HepG2 (cell line): ENCODE data around the gene SNX11. TPM values are rescaled to one million over a fixed set of nuclear protein-coding genes. Genes with fewer than 3 reads are reported as not detected.

Source experiments
- ATAC-seq: fragments of 200-7000 bp; cut with Tn5 transposase; 3 replicates; pipeline ENCODE4 v1.9.1; 2020; ENCODE audit warnings: mild to moderate bottlenecking, moderate library complexity
- BruUV-seq: library from RNA; stranded (reverse); fragments of 400-500 nt; replicated peaks from 2 replicates; lab custom pipeline; 2021; lab: Mats Ljungman, UMichigan
- CTCF ChIA-PET: fragments of 300-600 bp; formaldehyde crosslinking; extraction: SDS; loops from one replicate; lab custom pipeline; 2021; ENCODE audit warnings: low total read pairs, inconsistent platforms, low intra/inter-chr PET ratio; lab: Yijun Ruan, JAX
- POLR2A ChIA-PET: fragments of 350-600 bp; sonication (Branson Sonifier 250); formaldehyde crosslinking; loops from one replicate; lab custom pipeline; 2020; ENCODE audit warnings: antibody characterized with exemption, inconsistent platforms; lab: Yijun Ruan, JAX
- DNase-seq: peaks from one replicate; pipeline ENCODE4 v3.0.0-alpha.2; 2015; ENCODE audit warnings: low spot score
- FAIRE-seq: peaks from 3 replicates; lab custom pipeline; 2011; peaks lifted over from hg19 to GRCh38; lab: Jason Lieb, UNC
- H2AFZ ChIP-seq: one replicate; pipeline ENCODE4 v1.6.1; 2011; ENCODE audit warnings: low read length, inconsistent platforms
- H3K27ac ChIP-seq: fragments of 300-600 bp; 3 replicates; pipeline ENCODE4 v1.8.0; 2011; ENCODE audit warnings: mixed run types, mild to moderate bottlenecking, mixed read lengths, low read length, inconsistent platforms; ENCODE audit not compliant: insufficient read depth; ENCODE audit errors: extremely low read length
- H3K27me3 ChIP-seq, 2 experiments: fragments of 200-600 bp in 1 of 2; 2 replicates in 1 of 2; 3 replicates in 1 of 2; pipeline versions ENCODE4 v1.6.0 to v1.8.0; 2011; ENCODE audit warnings: low read length in 2 of 2, mild to moderate bottlenecking in 2 of 2, moderate library complexity in 2 of 2, inconsistent platforms in 1 of 2; ENCODE audit not compliant: insufficient read depth in 2 of 2, control insufficient read depth in 1 of 2
- H3K36me3 ChIP-seq, 2 experiments: fragments of 200-600 bp in 1 of 2; replicated peaks in 1 of 2; 2 replicates in 1 of 2; 3 replicates in 1 of 2; pipeline versions ENCODE4 v1.5.1 to v1.8.0; 2011; ENCODE audit warnings: low read length in 2 of 2, inconsistent platforms in 1 of 2; ENCODE audit not compliant: insufficient read depth in 2 of 2, control insufficient read depth in 1 of 2
- H3K4me1 ChIP-seq: 2 replicates; pipeline ENCODE4 v1.5.1; 2012; ENCODE audit warnings: low read length, inconsistent platforms; ENCODE audit not compliant: insufficient read depth
- H3K4me2 ChIP-seq: 2 replicates; pipeline ENCODE4 v1.6.0; 2011; ENCODE audit warnings: low read depth, low read length, inconsistent platforms
- H3K4me3 ChIP-seq, 3 experiments: fragments of 200-600 bp in 1 of 3; sonication (generic), shearing (Covaris generic) in 1 of 3; replicated peaks in 1 of 3; 2 replicates each; pipeline ENCODE4 v1.5.1; 2011 to 2016; ENCODE audit warnings: low read length in 3 of 3, inconsistent platforms in 2 of 3, low read depth in 2 of 3, mild to moderate bottlenecking in 2 of 3, control low read depth in 1 of 3, mixed read lengths in 1 of 3; ENCODE audit not compliant: insufficient read depth in 1 of 3
- H3K79me2 ChIP-seq: one replicate; pipeline ENCODE4 v1.6.1; 2011; ENCODE audit warnings: low read length, inconsistent platforms; ENCODE audit not compliant: insufficient read depth
- H3K9ac ChIP-seq: 2 replicates; pipeline ENCODE4 v1.6.0; 2011; ENCODE audit warnings: mild to moderate bottlenecking, low read depth, low read length, inconsistent platforms; ENCODE audit not compliant: insufficient read depth
- H3K9me3 ChIP-seq: 2 replicates; pipeline ENCODE4 v1.5.1; 2012; ENCODE audit warnings: mild to moderate bottlenecking, low read length
- H4K20me1 ChIP-seq: 2 replicates; pipeline ENCODE4 v1.6.0; 2011; ENCODE audit warnings: inconsistent platforms, mild to moderate bottlenecking, low read length, moderate library complexity; ENCODE audit not compliant: insufficient read depth
- BRD4 ChIP-seq: sonication (generic); formaldehyde crosslinking; IDR thresholded peaks from 2 replicates; pipeline ENCODE4 v1.4.0; 2020; ENCODE audit warnings: missing genetic modification reagents
- E2F5 ChIP-seq: sonication (generic); formaldehyde crosslinking; conservative IDR thresholded peaks from 2 replicates; pipeline ENCODE4 v1.4.0; 2020; ENCODE audit warnings: missing genetic modification reagents
- FUBP1 ChIP-seq: sonication (generic); formaldehyde crosslinking; IDR thresholded peaks from 2 replicates; pipeline ENCODE4 v1.5.1; 2020; ENCODE audit warnings: missing genetic modification reagents, mild to moderate bottlenecking, borderline replicate concordance
- MAFK ChIP-seq, 2 experiments: IDR thresholded peaks in 1 of 2; conservative IDR thresholded peaks in 1 of 2; 2 replicates each; pipeline ENCODE4 v1.6.1; 2011; ENCODE audit warnings: improper control_type of control experiment in 2 of 2, low read length in 2 of 2
- RARG ChIP-seq: sonication (generic); formaldehyde crosslinking; IDR thresholded peaks from 2 replicates; pipeline ENCODE4 v1.4.0; 2020; ENCODE audit warnings: low read depth, mild to moderate bottlenecking, missing genetic modification reagents
- THAP7 ChIP-seq: sonication (generic); formaldehyde crosslinking; IDR thresholded peaks from 2 replicates; pipeline ENCODE4 v1.8.1; 2023; ENCODE audit warnings: mild to moderate bottlenecking, missing genetic modification reagents
- ZFP90 ChIP-seq: sonication (generic); formaldehyde crosslinking; IDR thresholded peaks from 2 replicates; pipeline ENCODE4 v1.8.0; 2022; ENCODE audit warnings: missing genetic modification reagents, mild to moderate bottlenecking, inconsistent platforms, borderline replicate concordance
- ZMYM3 ChIP-seq: sonication (generic); formaldehyde crosslinking; IDR thresholded peaks from 2 replicates; pipeline ENCODE4 v1.5.1; 2020; ENCODE audit warnings: mild to moderate bottlenecking, missing genetic modification reagents
- ZNF274 ChIP-seq: sonication (generic); formaldehyde crosslinking; IDR thresholded peaks from 2 replicates; pipeline ENCODE4 v1.5.1; 2020; ENCODE audit warnings: mild to moderate bottlenecking, missing genetic modification reagents
- ZNF430 ChIP-seq: sonication (generic); formaldehyde crosslinking; IDR thresholded peaks from 2 replicates; pipeline ENCODE4 v1.9.0; 2021; ENCODE audit warnings: mild to moderate bottlenecking, missing genetic modification reagents
- ZNF441 ChIP-seq: sonication (generic); formaldehyde crosslinking; IDR thresholded peaks from 2 replicates; pipeline ENCODE4 v1.7.0; 2021; ENCODE audit warnings: missing genetic modification reagents, borderline replicate concordance
- ZNF460 ChIP-seq: sonication (generic); formaldehyde crosslinking; IDR thresholded peaks from 2 replicates; pipeline ENCODE4 v1.5.1; 2020; ENCODE audit warnings: missing genetic modification reagents, mild to moderate bottlenecking, borderline replicate concordance
- ZNF580 ChIP-seq: IDR thresholded peaks from 2 replicates; pipeline ENCODE4 v1.6.1; 2016; ENCODE audit warnings: low read depth, borderline replicate concordance
- WGBS: methylation state at CpG from one replicate; pipeline ENCODE4 v1.1.6; 2017; ENCODE audit warnings: low lambda C conversion rate; 5-methylcytosine and 5-hydroxymethylcytosine counted together
- in situ Hi-C: cut with HindIII; loops from 2 replicates; pipeline ENCODE4 v1.10.0; 2017; ENCODE audit warnings: low pct_unique_long_range_greater_than_20kb; ENCODE audit not compliant: extremely low pct_ligation_motif_present
- intact Hi-C: fragments of 100-400 bp; cut with micrococcal nuclease; formaldehyde crosslinking; loops from one replicate; pipeline ENCODE4 v1.10.0; 2022; ENCODE audit not compliant: unreplicated experiment
- polyA plus RNA-seq, 8 experiments: library from polyadenylated mRNA; depleted of rRNA in 3 of 8; stranded (reverse) in 7 of 8; unstranded in 1 of 8; fragments of >200 nt; fragmentation: Illumina TruSeq in 4 of 8; extraction: Trizol in 4 of 8; gene quantifications; 2 replicates each; pipeline versions ENCODE4 v1.2.1 to v1.2.3, GENCODE V29; 2011 to 2016; ENCODE audit warnings: low read depth in 4 of 8, missing spikeins in 1 of 8, mixed read lengths in 1 of 8; ENCODE audit not compliant: insufficient read depth in 1 of 8
- total RNA-seq, 5 experiments: library from RNA; depleted of rRNA; stranded (reverse); fragments of >200 nt; fragmentation: Illumina TruSeq; extraction: Trizol; gene quantifications; 2 replicates each; pipeline ENCODE4 v1.2.3, GENCODE V29; 2016; ENCODE audit warnings: low read depth in 1 of 5

SNX11 gene
- total and polyA plus RNA-seq, 2 of the 13 experiments (the other 11 are each of a cell fraction or from before 2014, with no cell fraction given): 12.9 to 14.0 TPM

- no peak overlapping the region for H2AFZ ChIP-seq
- FAIRE-seq (no peak), ATAC-seq (no peak)
- H4K20me1 ChIP-seq: no peaks in the 10 kb centered on the region
- no peak overlapping the region for H3K4me3 ChIP-seq
- H3K27ac ChIP-seq: no peak overlapping the region
- peak; percentile 76 for TF ChIP-seq ZNF460 (CRISPR knock-in tag)
- TF ChIP-seq E2F5 (CRISPR knock-in tag): no peak
- TF ChIP-seq MAFK (conservative IDR thresholded peaks at IDR 0.05 in 1 of 2, IDR thresholded peaks at IDR 0.05 in 1 of 2; ENCODE audit: low read length in 2 of 2): peak in 1 of 2 experiments; percentile 20; a peak in 1 of 4 replicates
- TF ChIP-seq, all 625 proteins: peak for 2
- Histone ChIP-seq H3K4me1 (peaks cover 26% of the 10 kb centered on the region), H3K36me3 (no peaks in the 10 kb centered on the region), H3K27me3 (no peaks in the 10 kb centered on the region; a peak in 2 of 5 replicates), H3K9ac (no peak overlapping the region), H3K4me2 (no peak overlapping the region), H3K79me2 (peaks cover 24% of the 10 kb centered on the region), H3K9me3 (no peaks in the 10 kb centered on the region)
- in situ Hi-C loops (no loop called here), intact Hi-C loops (no loop called here)
- no peak for DNase-seq
- WGBS: 55% methylated on average over 7 of the region's 7 CpGs
- no TSS peak for BruUV-seq
- ChIA-PET POLR2A (interaction anchor here (0.6 kb wide), 1 partner anchor 869 kb away, joined by 3 read pairs; no protein-coding TSS in a partner anchor), CTCF (no interaction called here)
Measured at GRCh38 chr17:48104440-48104839, 3.1 kb upstream of the SNX11 start.

- ChIA-PET CTCF (no interaction called here), POLR2A (interaction anchor here (1.5 to 2.9 kb wide), 3 partner anchors 12 to 58 kb away, joined by 4 to 28 read pairs (median 6); partner anchors contain the start of gene NFE2L1)
- Histone ChIP-seq H3K4me2 (peak overlapping the region; percentile 92), H3K27ac (peak overlapping the region; percentile 76), H3K4me1 (peaks cover 24% of the 10 kb centered on the region), H3K36me3 (no peaks in the 10 kb centered on the region), H3K79me2 (peaks cover 24% of the 10 kb centered on the region), H2AFZ (peak overlapping the region; percentile 98), H3K9ac (peak overlapping the region; percentile 76), H3K4me3 (peak overlapping the region; percentile 79 to 81 (median 80)), H3K27me3 (no peaks in the 10 kb centered on the region; a peak in 2 of 5 replicates), H4K20me1 (no peaks in the 10 kb centered on the region), H3K9me3 (no peaks in the 10 kb centered on the region)
- FAIRE-seq (no peak), DNase-seq (no peak), ATAC-seq (no peak)
- intact Hi-C loops (no loop called here), in situ Hi-C loops (no loop called here)
- WGBS: 19% methylated on average over 13 of the region's 13 CpGs
- BruUV-seq: no TSS peak
- 0 out of 2 replicates have a peak, but pooled peaks have one; percentile 7 for TF ChIP-seq ZNF580
- 0 out of 2 replicates have a peak, but pooled peaks have one; percentile 1 for TF ChIP-seq BRD4 (CRISPR knock-in tag)
- TF ChIP-seq ZMYM3: peak; percentile 53; the same call in 1 of the 2 replicates
- peak; percentile 77; the same call in 1 of the 2 replicates for TF ChIP-seq THAP7 (CRISPR knock-in tag)
- TF ChIP-seq FUBP1 (CRISPR knock-in tag): 0 out of 2 replicates have a peak, but pooled peaks have one; percentile 69
- TF ChIP-seq RARG (CRISPR knock-in tag): no peak
- TF ChIP-seq ZFP90 (CRISPR knock-in tag): 0 out of 2 replicates have a peak, but pooled peaks have one; percentile 10
- TF ChIP-seq ZNF430: 0 out of 2 replicates have a peak, but pooled peaks have one; percentile 11
- 0 out of 2 replicates have a peak, but pooled peaks have one; percentile 18 for TF ChIP-seq ZNF441 (CRISPR knock-in tag)
- peak; percentile 6; the same call in 1 of the 2 replicates for TF ChIP-seq ZNF274 (CRISPR knock-in tag)
Measured at GRCh38 chr17:48106802-48107136, 797 bp upstream of the SNX11 start.
